Panc1 (cell line): ENCODE results near the gene CACNG3.

Experiments
- SIN3A ChIP-seq: IDR thresholded peaks from 2 replicates; pipeline ENCODE4 v1.6.1; 2012; ENCODE audit warnings: low read depth, mild to moderate bottlenecking, low read length, moderate library complexity, borderline replicate concordance; ENCODE audit not compliant: insufficient read depth
- TCF7L2 ChIP-seq: IDR thresholded peaks from 2 replicates; pipeline ENCODE4 v1.6.1; 2011; ENCODE audit warnings: mild to moderate bottlenecking, low read depth, low read length, inconsistent platforms
- TF ChIP-seq, protein P1 (sequence below), 2 experiments: IDR thresholded peaks; 2 replicates each; pipeline ENCODE4 v1.6.1; 2011 to 2012; ENCODE audit warnings: low read depth in 2 of 2, control low read depth in 1 of 2, low read length in 1 of 2, mild to moderate bottlenecking in 1 of 2, moderate library complexity in 1 of 2; ENCODE audit not compliant: insufficient read depth in 1 of 2
- TF ChIP-seq, protein P2 (sequence below): fragments of 450-650 bp; IDR thresholded peaks from 2 replicates; pipeline ENCODE4 v1.5.1; 2017; ENCODE audit warnings: mild to moderate bottlenecking

DNA sequence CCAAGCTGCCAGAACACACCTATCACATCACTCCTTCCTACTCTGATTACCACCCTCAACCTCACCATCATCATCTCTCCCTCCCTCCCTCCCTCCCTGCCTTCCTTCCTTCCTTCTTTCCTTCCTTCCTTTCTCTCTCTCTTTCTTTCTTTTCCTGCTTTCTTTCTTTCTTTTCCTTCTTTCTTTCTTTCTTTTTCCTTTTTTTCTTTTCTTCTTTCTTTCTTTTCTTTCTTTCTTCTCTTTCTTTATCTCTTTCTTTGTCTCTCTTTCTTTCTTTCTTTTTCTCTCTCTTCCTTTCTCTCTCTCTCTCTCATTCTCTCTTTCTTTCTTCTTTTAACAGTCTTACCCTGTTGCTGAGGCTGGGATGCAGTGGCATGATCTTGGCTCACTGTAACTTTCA lies 59.2 kb downstream of the CACNG3 start:
- TF ChIP-seq, protein P1, sequence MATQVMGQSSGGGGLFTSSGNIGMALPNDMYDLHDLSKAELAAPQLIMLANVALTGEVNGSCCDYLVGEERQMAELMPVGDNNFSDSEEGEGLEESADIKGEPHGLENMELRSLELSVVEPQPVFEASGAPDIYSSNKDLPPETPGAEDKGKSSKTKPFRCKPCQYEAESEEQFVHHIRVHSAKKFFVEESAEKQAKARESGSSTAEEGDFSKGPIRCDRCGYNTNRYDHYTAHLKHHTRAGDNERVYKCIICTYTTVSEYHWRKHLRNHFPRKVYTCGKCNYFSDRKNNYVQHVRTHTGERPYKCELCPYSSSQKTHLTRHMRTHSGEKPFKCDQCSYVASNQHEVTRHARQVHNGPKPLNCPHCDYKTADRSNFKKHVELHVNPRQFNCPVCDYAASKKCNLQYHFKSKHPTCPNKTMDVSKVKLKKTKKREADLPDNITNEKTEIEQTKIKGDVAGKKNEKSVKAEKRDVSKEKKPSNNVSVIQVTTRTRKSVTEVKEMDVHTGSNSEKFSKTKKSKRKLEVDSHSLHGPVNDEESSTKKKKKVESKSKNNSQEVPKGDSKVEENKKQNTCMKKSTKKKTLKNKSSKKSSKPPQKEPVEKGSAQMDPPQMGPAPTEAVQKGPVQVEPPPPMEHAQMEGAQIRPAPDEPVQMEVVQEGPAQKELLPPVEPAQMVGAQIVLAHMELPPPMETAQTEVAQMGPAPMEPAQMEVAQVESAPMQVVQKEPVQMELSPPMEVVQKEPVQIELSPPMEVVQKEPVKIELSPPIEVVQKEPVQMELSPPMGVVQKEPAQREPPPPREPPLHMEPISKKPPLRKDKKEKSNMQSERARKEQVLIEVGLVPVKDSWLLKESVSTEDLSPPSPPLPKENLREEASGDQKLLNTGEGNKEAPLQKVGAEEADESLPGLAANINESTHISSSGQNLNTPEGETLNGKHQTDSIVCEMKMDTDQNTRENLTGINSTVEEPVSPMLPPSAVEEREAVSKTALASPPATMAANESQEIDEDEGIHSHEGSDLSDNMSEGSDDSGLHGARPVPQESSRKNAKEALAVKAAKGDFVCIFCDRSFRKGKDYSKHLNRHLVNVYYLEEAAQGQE (IDR thresholded peaks at IDR 0.05; ENCODE audit: insufficient read depth in 1 of 2, low read depth in 2 of 2, low read length in 1 of 2) = no peak
- TF ChIP-seq, protein P2, sequence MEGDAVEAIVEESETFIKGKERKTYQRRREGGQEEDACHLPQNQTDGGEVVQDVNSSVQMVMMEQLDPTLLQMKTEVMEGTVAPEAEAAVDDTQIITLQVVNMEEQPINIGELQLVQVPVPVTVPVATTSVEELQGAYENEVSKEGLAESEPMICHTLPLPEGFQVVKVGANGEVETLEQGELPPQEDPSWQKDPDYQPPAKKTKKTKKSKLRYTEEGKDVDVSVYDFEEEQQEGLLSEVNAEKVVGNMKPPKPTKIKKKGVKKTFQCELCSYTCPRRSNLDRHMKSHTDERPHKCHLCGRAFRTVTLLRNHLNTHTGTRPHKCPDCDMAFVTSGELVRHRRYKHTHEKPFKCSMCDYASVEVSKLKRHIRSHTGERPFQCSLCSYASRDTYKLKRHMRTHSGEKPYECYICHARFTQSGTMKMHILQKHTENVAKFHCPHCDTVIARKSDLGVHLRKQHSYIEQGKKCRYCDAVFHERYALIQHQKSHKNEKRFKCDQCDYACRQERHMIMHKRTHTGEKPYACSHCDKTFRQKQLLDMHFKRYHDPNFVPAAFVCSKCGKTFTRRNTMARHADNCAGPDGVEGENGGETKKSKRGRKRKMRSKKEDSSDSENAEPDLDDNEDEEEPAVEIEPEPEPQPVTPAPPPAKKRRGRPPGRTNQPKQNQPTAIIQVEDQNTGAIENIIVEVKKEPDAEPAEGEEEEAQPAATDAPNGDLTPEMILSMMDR = no peak
- no peak for TF ChIP-seq SIN3A
- TF ChIP-seq TCF7L2 = no peak
